WTC11 (cell line): ENCODE results near the gene ORAI1.

Experiments used
- ATF2 ChIP-seq: sonication (generic); formaldehyde crosslinking; IDR thresholded peaks from 2 replicates; pipeline ENCODE4 v1.8.1; 2022; ENCODE audit warnings: low read depth, missing genetic modification reagents, borderline replicate concordance
- ELF4 ChIP-seq: sonication (generic); formaldehyde crosslinking; IDR thresholded peaks from 2 replicates; pipeline ENCODE4 v1.8.1; 2022; ENCODE audit warnings: low read depth, mild to moderate bottlenecking, moderate library complexity, missing genetic modification reagents
- FOXP1 ChIP-seq: sonication (generic); formaldehyde crosslinking; IDR thresholded peaks from 2 replicates; pipeline ENCODE4 v1.8.0; 2022; ENCODE audit warnings: missing genetic modification reagents, mild to moderate bottlenecking, moderate library complexity, borderline replicate concordance
- GABPB1 ChIP-seq: sonication (generic); formaldehyde crosslinking; IDR thresholded peaks from 2 replicates; pipeline ENCODE4 v1.8.1; 2023; ENCODE audit warnings: mild to moderate bottlenecking, missing genetic modification reagents
- KAT7 ChIP-seq: sonication (generic); formaldehyde crosslinking; IDR thresholded peaks from 2 replicates; pipeline ENCODE4 v1.8.1; 2023; ENCODE audit warnings: missing genetic modification reagents, mild to moderate bottlenecking, borderline replicate concordance
- SMAD4 ChIP-seq: sonication (generic); formaldehyde crosslinking; IDR thresholded peaks from 2 replicates; pipeline ENCODE4 v1.8.0; 2022; ENCODE audit warnings: mild to moderate bottlenecking, missing genetic modification reagents
- ZNF219 ChIP-seq: sonication (generic); formaldehyde crosslinking; IDR thresholded peaks from 2 replicates; pipeline ENCODE4 v1.8.0; 2023; ENCODE audit warnings: missing genetic modification reagents, mild to moderate bottlenecking, borderline replicate concordance
- ZNF263 ChIP-seq: sonication (generic); formaldehyde crosslinking; IDR thresholded peaks from 2 replicates; pipeline ENCODE4 v1.8.1; 2022; ENCODE audit warnings: low read depth, mild to moderate bottlenecking, moderate library complexity, missing genetic modification reagents
- ZNF671 ChIP-seq: fragments of 250-450 bp; sonication (Bioruptor Pico); IDR thresholded peaks from 2 replicates; pipeline ENCODE4 v1.8.0; 2021; ENCODE audit warnings: mild to moderate bottlenecking
- TF ChIP-seq, protein P1 (sequence below): fragments of 200-600 bp; IDR thresholded peaks from 2 replicates; pipeline ENCODE4 v1.8.0; 2022; ENCODE audit warnings: antibody characterized with exemption
- TF ChIP-seq, protein P2 (sequence below): sonication (generic); formaldehyde crosslinking; IDR thresholded peaks from 2 replicates; pipeline ENCODE4 v1.8.0; 2022; ENCODE audit warnings: mild to moderate bottlenecking, missing genetic modification reagents
- TF ChIP-seq, protein P3 (sequence below): sonication (generic); formaldehyde crosslinking; IDR thresholded peaks from 2 replicates; pipeline ENCODE4 v1.8.1; 2022; ENCODE audit warnings: low read depth, mild to moderate bottlenecking, moderate library complexity, missing genetic modification reagents, borderline replicate concordance
- TF ChIP-seq, protein P4 (sequence below): sonication (generic); formaldehyde crosslinking; IDR thresholded peaks from 2 replicates; pipeline ENCODE4 v1.8.1; 2022; ENCODE audit warnings: missing genetic modification reagents, borderline replicate concordance
- TF ChIP-seq, protein P5 (sequence below): sonication (generic); formaldehyde crosslinking; IDR thresholded peaks from 2 replicates; pipeline ENCODE4 v1.8.0; 2023; ENCODE audit warnings: missing genetic modification reagents

DNA sequence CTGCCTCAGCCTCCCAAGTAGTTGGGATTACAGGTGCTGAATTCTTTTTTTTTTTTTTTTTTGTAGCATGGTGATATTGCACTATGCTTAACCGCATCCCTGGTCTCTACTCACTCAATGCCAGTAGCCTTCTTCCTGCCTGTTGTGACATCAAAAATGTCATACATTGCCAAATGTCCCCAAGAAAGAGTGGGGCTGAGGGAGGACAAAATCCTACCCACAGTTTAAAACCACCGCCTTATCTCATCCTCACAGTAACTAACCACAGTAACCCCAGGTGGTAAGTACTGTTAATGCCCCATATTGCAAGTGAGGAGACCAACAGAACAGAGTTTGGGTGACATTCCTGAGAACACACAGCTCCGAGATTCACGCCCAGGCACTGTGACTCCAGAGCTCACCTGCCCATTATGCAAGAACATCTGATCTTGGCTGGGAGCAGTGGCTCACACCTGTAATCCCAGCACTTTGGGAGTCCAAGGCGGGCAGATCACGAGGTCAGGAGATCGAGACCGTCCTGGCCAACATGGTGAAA, 23.6 kb downstream of the ORAI1 start:
- TF ChIP-seq, protein P1, sequence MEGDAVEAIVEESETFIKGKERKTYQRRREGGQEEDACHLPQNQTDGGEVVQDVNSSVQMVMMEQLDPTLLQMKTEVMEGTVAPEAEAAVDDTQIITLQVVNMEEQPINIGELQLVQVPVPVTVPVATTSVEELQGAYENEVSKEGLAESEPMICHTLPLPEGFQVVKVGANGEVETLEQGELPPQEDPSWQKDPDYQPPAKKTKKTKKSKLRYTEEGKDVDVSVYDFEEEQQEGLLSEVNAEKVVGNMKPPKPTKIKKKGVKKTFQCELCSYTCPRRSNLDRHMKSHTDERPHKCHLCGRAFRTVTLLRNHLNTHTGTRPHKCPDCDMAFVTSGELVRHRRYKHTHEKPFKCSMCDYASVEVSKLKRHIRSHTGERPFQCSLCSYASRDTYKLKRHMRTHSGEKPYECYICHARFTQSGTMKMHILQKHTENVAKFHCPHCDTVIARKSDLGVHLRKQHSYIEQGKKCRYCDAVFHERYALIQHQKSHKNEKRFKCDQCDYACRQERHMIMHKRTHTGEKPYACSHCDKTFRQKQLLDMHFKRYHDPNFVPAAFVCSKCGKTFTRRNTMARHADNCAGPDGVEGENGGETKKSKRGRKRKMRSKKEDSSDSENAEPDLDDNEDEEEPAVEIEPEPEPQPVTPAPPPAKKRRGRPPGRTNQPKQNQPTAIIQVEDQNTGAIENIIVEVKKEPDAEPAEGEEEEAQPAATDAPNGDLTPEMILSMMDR: no peak
- TF ChIP-seq GABPB1 (no peak), SMAD4 (CRISPR knock-in tag) (no peak), KAT7 (CRISPR knock-in tag) (no peak), ZNF219 (no peak), FOXP1 (CRISPR knock-in tag) (no peak), ELF4 (CRISPR knock-in tag) (no peak), ZNF671 (CRISPR knock-in tag) (no peak), ATF2 (no peak), ZNF263 (CRISPR knock-in tag) (no peak)
- TF ChIP-seq, protein P2, sequence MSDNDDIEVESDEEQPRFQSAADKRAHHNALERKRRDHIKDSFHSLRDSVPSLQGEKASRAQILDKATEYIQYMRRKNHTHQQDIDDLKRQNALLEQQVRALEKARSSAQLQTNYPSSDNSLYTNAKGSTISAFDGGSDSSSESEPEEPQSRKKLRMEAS (CRISPR knock-in tag): no peak
- TF ChIP-seq, protein P3, sequence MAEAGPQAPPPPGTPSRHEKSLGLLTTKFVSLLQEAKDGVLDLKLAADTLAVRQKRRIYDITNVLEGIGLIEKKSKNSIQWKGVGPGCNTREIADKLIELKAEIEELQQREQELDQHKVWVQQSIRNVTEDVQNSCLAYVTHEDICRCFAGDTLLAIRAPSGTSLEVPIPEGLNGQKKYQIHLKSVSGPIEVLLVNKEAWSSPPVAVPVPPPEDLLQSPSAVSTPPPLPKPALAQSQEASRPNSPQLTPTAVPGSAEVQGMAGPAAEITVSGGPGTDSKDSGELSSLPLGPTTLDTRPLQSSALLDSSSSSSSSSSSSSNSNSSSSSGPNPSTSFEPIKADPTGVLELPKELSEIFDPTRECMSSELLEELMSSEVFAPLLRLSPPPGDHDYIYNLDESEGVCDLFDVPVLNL (CRISPR knock-in tag): no peak
- TF ChIP-seq, protein P4, sequence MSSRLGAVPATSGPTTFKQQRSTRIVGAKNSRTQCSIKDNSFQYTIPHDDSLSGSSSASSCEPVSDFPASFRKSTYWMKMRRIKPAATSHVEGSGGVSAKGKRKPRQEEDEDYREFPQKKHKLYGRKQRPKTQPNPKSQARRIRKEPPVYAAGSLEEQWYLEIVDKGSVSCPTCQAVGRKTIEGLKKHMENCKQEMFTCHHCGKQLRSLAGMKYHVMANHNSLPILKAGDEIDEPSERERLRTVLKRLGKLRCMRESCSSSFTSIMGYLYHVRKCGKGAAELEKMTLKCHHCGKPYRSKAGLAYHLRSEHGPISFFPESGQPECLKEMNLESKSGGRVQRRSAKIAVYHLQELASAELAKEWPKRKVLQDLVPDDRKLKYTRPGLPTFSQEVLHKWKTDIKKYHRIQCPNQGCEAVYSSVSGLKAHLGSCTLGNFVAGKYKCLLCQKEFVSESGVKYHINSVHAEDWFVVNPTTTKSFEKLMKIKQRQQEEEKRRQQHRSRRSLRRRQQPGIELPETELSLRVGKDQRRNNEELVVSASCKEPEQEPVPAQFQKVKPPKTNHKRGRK (CRISPR knock-in tag): no peak
- TF ChIP-seq, protein P5, sequence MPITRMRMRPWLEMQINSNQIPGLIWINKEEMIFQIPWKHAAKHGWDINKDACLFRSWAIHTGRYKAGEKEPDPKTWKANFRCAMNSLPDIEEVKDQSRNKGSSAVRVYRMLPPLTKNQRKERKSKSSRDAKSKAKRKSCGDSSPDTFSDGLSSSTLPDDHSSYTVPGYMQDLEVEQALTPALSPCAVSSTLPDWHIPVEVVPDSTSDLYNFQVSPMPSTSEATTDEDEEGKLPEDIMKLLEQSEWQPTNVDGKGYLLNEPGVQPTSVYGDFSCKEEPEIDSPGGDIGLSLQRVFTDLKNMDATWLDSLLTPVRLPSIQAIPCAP (CRISPR knock-in tag): no peak
